GM06990 (cell line): ENCODE results near the gene CCDC198.

Experiments used
- DNase-seq: peaks from one replicate; pipeline ENCODE4 v3.0.0-alpha.2; 2011; ENCODE audit not compliant: insufficient read length; ENCODE audit errors: extremely low read depth
- H3K27me3 ChIP-seq: replicated peaks from 2 replicates; pipeline ENCODE4 v1.6.0; 2011; ENCODE audit warnings: low read length; ENCODE audit not compliant: control insufficient read depth, insufficient read depth
- H3K36me3 ChIP-seq: 2 replicates; pipeline ENCODE4 v1.5.1; 2011; ENCODE audit warnings: low read length; ENCODE audit not compliant: control insufficient read depth, insufficient read depth
- H3K4me3 ChIP-seq: replicated peaks from 2 replicates; pipeline ENCODE4 v1.5.1; 2011; ENCODE audit warnings: low read depth, mild to moderate bottlenecking, control low read depth, low read length
- TF ChIP-seq, protein P1 (sequence below): IDR thresholded peaks from 2 replicates; pipeline ENCODE4 v1.5.1; 2011; ENCODE audit warnings: low read length, control low read depth, mild to moderate bottlenecking, inconsistent platforms; ENCODE audit not compliant: insufficient read depth, poor library complexity, severe bottlenecking

Gene CCDC198

DNA sequence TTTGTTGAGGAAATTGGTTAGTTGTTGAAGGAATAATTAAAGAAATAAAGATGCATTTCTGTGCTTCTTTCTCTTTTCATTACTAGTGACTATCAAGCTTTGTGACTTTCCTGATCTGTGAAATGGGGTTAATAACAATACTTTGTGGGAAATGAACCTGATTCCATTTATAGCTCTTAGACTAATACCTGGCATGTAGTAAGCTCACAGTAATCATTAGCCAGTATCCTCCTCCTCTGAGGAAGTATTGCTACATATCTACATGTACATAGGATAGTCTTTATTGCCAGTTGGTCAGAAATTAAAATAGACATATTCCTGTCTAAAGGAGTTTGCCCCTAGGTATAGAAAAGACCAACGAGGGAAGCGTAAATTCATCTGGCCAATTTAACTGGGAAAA, 1.8 kb upstream of the CCDC198 start:
- DNase-seq = no peak
- H3K27me3 ChIP-seq = no peaks in the 10 kb centered on the region
- no peaks in the 10 kb centered on the region for H3K36me3 ChIP-seq
- H3K4me3 ChIP-seq = no peak overlapping the region
- TF ChIP-seq, protein P1, sequence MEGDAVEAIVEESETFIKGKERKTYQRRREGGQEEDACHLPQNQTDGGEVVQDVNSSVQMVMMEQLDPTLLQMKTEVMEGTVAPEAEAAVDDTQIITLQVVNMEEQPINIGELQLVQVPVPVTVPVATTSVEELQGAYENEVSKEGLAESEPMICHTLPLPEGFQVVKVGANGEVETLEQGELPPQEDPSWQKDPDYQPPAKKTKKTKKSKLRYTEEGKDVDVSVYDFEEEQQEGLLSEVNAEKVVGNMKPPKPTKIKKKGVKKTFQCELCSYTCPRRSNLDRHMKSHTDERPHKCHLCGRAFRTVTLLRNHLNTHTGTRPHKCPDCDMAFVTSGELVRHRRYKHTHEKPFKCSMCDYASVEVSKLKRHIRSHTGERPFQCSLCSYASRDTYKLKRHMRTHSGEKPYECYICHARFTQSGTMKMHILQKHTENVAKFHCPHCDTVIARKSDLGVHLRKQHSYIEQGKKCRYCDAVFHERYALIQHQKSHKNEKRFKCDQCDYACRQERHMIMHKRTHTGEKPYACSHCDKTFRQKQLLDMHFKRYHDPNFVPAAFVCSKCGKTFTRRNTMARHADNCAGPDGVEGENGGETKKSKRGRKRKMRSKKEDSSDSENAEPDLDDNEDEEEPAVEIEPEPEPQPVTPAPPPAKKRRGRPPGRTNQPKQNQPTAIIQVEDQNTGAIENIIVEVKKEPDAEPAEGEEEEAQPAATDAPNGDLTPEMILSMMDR = no peak

DNA sequence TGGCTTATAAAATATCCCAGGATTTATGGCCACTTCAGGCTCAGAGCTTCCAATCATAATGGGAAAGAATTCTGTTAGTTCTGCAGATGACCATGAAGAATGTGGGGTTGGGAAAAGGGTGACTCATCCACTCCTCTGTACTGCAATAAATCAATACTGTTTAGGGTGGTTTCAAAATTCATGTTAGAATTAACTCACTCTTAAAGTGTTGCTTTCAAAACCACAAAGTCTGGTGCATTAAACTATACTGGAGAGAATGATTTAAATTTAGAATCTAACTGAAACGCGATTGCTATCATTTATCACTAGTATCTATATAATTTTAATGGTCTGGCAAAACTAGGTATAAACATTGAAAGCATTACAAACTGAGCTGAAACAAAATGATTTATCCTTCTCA, 798 bp downstream of the CCDC198 start:
- TF ChIP-seq, protein P1 = no peak
- H3K27me3 ChIP-seq = no peaks in the 10 kb centered on the region
- no peak overlapping the region for H3K4me3 ChIP-seq
- H3K36me3 ChIP-seq = no peaks in the 10 kb centered on the region
- no peak for DNase-seq

DNA sequence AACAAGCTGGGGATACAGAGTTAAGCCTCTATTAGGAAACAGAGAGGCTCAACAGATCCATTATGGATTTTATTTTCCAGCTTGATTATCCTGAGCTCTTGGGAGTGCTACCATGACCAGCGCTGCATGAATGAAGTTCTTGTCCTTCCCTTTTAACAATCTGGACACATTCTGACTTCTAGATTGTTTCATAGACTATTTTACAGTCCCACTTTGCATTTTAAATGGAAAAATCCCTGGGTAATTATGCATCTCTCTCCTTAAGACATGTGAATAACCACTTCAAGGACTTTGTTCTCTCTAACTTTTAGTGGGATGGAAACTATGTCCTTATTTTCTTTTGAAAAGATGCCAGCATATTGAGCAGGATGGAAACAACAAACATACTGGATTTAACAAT, 2.0 kb downstream of the CCDC198 start:
- H3K36me3 ChIP-seq = no peaks in the 10 kb centered on the region
- H3K4me3 ChIP-seq = no peak overlapping the region
- DNase-seq = no peak
- no peaks in the 10 kb centered on the region for H3K27me3 ChIP-seq
- TF ChIP-seq, protein P1 = no peak

DNA sequence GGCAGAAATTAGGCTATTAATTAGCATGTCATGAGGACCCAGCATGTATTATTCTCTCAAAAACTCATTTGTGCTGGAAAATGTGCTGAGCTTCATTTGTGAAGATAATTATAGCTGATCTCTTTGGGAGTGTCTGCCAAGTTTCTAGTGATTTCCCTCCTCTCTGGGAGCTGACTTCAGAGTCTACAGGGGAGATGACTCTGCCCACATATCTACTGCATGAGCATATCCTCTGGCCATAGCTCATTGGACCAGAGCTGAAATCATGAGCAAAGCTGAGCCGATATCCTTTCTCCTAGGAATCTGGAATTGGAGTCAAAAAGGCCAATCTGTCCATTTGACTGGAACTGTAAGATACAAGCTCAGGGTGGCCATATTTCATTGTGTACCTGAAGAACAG, 5.9 kb downstream of the CCDC198 start:
- no peaks in the 10 kb centered on the region for H3K27me3 ChIP-seq
- H3K4me3 ChIP-seq = no peak overlapping the region
- TF ChIP-seq, protein P1 = no peak
- H3K36me3 ChIP-seq = no peaks in the 10 kb centered on the region
- no peak for DNase-seq

DNA sequence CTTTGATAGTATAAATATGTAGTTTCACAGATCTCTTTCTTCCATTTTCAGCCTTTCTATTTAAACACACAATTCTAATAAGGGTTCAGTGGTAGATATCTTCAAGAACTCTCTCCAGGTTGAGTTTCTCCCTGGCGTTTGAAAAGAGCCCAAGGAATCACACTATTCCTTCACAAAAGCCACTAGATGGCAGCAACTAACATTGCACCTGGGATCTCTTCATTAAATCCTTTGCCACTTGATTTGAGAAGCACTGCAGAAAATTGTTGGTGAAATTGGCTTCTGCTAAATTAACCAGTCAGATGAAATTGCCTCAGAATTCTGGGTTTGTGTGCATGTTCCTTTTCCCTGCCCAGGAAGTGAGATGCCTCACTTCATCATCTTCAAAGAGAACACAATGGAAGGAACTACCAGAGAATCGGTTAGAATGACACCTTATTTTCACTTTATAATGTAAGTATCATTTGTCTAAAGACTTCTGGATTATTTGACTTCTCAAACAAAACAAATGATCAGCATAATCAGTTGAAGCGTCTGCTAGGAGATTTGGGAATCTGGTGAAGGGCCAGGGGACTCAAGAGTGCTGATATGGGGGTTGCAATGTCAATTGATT, 6.8 kb downstream of the CCDC198 start:
- TF ChIP-seq, protein P1 = peak; percentile 63
- H3K27me3 ChIP-seq = no peaks in the 10 kb centered on the region
- DNase-seq = no peak

DNA sequence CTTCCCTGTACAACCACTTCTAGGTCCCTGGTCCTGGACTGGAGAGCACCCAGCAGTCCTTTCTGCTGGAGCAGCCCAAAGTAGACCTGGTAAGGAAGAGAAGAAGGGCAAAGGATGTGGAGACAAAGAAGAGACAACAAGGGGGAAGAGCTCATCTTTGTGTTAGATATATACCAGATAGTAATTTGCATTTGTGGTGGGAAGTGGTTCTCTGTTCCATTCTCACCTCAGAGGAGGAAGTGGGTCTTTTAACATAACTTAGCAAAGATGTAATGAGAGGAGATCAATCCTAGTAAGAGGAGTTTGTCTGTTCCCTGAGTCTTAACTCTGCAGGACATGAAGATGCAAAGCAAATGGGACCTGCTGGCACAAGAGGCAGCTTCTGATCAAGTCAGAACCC, 8.0 kb downstream of the CCDC198 start:
- DNase-seq = no peak
- Histone ChIP-seq H3K36me3 (no peaks in the 10 kb centered on the region), H3K27me3 (no peaks in the 10 kb centered on the region), H3K4me3 (no peak overlapping the region)
- TF ChIP-seq, protein P1 = no peak

More for the DNA sequence above, 6.8 kb downstream of the CCDC198 start:
- no peaks in the 10 kb centered on the region for H3K36me3 ChIP-seq
- no peak overlapping the region for H3K4me3 ChIP-seq
